Panc1 (cell line): ENCODE results near the gene TJP3. TPM values are rescaled to one million over a fixed set of nuclear protein-coding genes. Genes with fewer than 3 reads are reported as not detected.

Source experiments
- ATAC-seq: fragments of 200-7000 bp; cut with Tn5 transposase; 2 replicates; pipeline ENCODE4 v1.9.1; 2020; ENCODE audit warnings: mild to moderate bottlenecking, moderate library complexity
- BruUV-seq: library from RNA; stranded (reverse); fragments of 400-500 nt; replicated peaks from 2 replicates; lab custom pipeline; 2021; lab: Mats Ljungman, UMichigan
- CTCF ChIA-PET: fragments of 300-600 bp; sonication (Branson Sonifier 250); formaldehyde crosslinking; loops from one replicate; lab custom pipeline; 2022; ENCODE audit warnings: antibody characterized with exemption; lab: Charles Lee
- POLR2A ChIA-PET: fragments of 300-600 bp; sonication (Branson Sonifier 250); formaldehyde crosslinking; loops from one replicate; lab custom pipeline; 2022; ENCODE audit warnings: antibody characterized with exemption; lab: Charles Lee
- DNase-seq: peaks from one replicate; pipeline ENCODE4 v3.0.0-alpha.2; 2010; ENCODE audit warnings: low read depth, low spot score
- H3K27ac ChIP-seq: 2 replicates; pipeline ENCODE4 v1.5.1; 2011; ENCODE audit warnings: mild to moderate bottlenecking, low read length, inconsistent platforms
- H3K27me3 ChIP-seq: fragments of 200-500 bp; sonication (Bioruptor generic); 2 replicates; pipeline ENCODE4 v1.6.0; 2014; ENCODE audit warnings: low read length, inconsistent platforms; ENCODE audit not compliant: control insufficient read depth, insufficient read depth
- H3K36me3 ChIP-seq: fragments of 200-500 bp; sonication (Bioruptor generic); 2 replicates; pipeline ENCODE4 v1.5.1; 2014; ENCODE audit warnings: inconsistent platforms, mild to moderate bottlenecking, low read length, moderate library complexity; ENCODE audit not compliant: control insufficient read depth, insufficient read depth
- H3K4me1 ChIP-seq: 2 replicates; pipeline ENCODE4 v1.5.1; 2011; ENCODE audit warnings: inconsistent platforms, mild to moderate bottlenecking, low read length, moderate library complexity; ENCODE audit not compliant: control insufficient read depth, insufficient read depth
- H3K4me3 ChIP-seq, 2 experiments: 2 replicates each; pipeline ENCODE4 v1.5.1; 2011 to 2012; ENCODE audit warnings: low read depth in 2 of 2, low read length in 2 of 2, mild to moderate bottlenecking in 2 of 2, inconsistent platforms in 1 of 2, moderate library complexity in 1 of 2
- H3K9me3 ChIP-seq: fragments of 200-500 bp; sonication (Bioruptor generic); 2 replicates; pipeline ENCODE4 v1.5.1; 2014; ENCODE audit warnings: low read depth, mild to moderate bottlenecking, inconsistent platforms, low read length, moderate library complexity; ENCODE audit not compliant: control insufficient read depth, insufficient read depth
- POLR2AphosphoS5 ChIP-seq: IDR thresholded peaks from 2 replicates; pipeline ENCODE4 v1.6.1; 2012; ENCODE audit warnings: mild to moderate bottlenecking, low read depth, low read length, moderate library complexity
- SIN3A ChIP-seq: IDR thresholded peaks from 2 replicates; pipeline ENCODE4 v1.6.1; 2012; ENCODE audit warnings: low read depth, mild to moderate bottlenecking, low read length, moderate library complexity, borderline replicate concordance; ENCODE audit not compliant: insufficient read depth
- TCF7L2 ChIP-seq: IDR thresholded peaks from 2 replicates; pipeline ENCODE4 v1.6.1; 2011; ENCODE audit warnings: mild to moderate bottlenecking, low read depth, low read length, inconsistent platforms
- in situ Hi-C: cut with HindIII; loops from 2 replicates; pipeline ENCODE4 v1.10.0; 2016; ENCODE audit warnings: low sequenced_read_pairs, low pct_unique_long_range_greater_than_20kb
- intact Hi-C: fragments of 100-400 bp; cut with micrococcal nuclease; formaldehyde crosslinking; loops from one replicate; pipeline ENCODE4 v1.10.0; 2022; ENCODE audit not compliant: unreplicated experiment
- total RNA-seq: library from RNA; stranded (reverse); gene quantifications from one replicate; pipeline ENCODE4 v1.2.1, GENCODE V29; 2021; ENCODE audit not compliant: unreplicated experiment
- TF ChIP-seq, protein P1 (sequence below), 2 experiments: IDR thresholded peaks; 2 replicates each; pipeline ENCODE4 v1.6.1; 2011 to 2012; ENCODE audit warnings: low read depth in 2 of 2, control low read depth in 1 of 2, low read length in 1 of 2, mild to moderate bottlenecking in 1 of 2, moderate library complexity in 1 of 2; ENCODE audit not compliant: insufficient read depth in 1 of 2
- TF ChIP-seq, protein P2 (sequence below): fragments of 450-650 bp; IDR thresholded peaks from 2 replicates; pipeline ENCODE4 v1.5.1; 2017; ENCODE audit warnings: mild to moderate bottlenecking

TJP3 gene
- total RNA-seq, 1 experiment from 2014 or later = 2.7 TPM

DNA sequence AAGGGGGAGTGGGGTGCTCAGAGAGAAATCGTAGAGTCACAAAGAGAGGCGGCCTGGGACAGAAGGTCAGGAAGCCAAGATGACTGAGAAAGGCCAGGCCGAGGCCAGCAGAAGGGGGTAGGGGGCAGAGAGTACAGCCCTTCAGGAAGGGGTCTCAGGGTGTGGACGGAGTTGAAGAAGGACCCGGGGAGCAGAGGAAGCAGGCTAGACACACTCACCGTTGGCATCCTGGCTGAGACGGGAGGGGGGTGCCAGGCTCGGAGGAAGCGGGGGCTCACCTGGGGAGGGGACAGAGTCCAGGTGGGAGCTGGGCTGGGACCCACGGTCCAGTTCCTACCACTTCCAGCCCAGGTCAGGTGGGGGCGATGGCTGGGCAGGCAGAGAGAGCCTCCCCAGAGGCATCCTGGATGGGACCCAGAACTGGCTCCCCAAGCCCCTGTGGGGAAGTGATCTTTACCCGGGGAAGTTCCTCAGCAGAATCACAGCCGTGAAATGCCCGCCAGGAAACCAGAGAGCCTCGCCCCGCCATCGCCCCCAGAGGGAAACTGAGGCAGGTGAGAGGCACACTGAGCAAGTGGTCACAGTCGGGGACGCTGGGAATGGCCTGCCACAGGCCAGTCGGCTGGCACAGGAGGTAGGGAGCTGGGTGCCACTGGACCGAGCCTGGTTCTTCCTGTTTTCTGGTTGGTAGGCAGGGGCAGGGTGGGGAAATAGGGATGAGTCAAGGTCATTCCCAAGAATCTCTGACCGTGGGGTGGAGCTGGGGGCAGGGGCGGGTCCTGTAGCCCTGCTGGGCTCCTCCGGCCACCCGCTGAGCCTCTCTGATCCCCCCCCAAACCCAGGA, 76.6 kb downstream of the TJP3 start:
- in situ Hi-C loops (no loop called here), intact Hi-C loops (no loop called here)
- BruUV-seq = no TSS peak
- Histone ChIP-seq H3K9me3 (no peaks in the 10 kb centered on the region; the same call in 1 of the 2 replicates), H3K27me3 (no peaks in the 10 kb centered on the region), H3K36me3 (no peaks in the 10 kb centered on the region), H3K4me3 (no peak overlapping the region), H3K4me1 (no peaks in the 10 kb centered on the region; the same call in 1 of the 2 replicates), H3K27ac (no peak overlapping the region)
- peak; percentile 73 for ATAC-seq
- ChIA-PET POLR2A (no interaction called here), CTCF (interaction anchor here (0.6 kb wide), 1 partner anchor 100 kb away, joined by 3 read pairs; no protein-coding TSS in a partner anchor)
- no peak for DNase-seq
- TF ChIP-seq, protein P1, sequence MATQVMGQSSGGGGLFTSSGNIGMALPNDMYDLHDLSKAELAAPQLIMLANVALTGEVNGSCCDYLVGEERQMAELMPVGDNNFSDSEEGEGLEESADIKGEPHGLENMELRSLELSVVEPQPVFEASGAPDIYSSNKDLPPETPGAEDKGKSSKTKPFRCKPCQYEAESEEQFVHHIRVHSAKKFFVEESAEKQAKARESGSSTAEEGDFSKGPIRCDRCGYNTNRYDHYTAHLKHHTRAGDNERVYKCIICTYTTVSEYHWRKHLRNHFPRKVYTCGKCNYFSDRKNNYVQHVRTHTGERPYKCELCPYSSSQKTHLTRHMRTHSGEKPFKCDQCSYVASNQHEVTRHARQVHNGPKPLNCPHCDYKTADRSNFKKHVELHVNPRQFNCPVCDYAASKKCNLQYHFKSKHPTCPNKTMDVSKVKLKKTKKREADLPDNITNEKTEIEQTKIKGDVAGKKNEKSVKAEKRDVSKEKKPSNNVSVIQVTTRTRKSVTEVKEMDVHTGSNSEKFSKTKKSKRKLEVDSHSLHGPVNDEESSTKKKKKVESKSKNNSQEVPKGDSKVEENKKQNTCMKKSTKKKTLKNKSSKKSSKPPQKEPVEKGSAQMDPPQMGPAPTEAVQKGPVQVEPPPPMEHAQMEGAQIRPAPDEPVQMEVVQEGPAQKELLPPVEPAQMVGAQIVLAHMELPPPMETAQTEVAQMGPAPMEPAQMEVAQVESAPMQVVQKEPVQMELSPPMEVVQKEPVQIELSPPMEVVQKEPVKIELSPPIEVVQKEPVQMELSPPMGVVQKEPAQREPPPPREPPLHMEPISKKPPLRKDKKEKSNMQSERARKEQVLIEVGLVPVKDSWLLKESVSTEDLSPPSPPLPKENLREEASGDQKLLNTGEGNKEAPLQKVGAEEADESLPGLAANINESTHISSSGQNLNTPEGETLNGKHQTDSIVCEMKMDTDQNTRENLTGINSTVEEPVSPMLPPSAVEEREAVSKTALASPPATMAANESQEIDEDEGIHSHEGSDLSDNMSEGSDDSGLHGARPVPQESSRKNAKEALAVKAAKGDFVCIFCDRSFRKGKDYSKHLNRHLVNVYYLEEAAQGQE (IDR thresholded peaks at IDR 0.05; ENCODE audit: insufficient read depth in 1 of 2, low read depth in 2 of 2, low read length in 1 of 2) = no peak
- TF ChIP-seq POLR2AphosphoS5 (no peak), SIN3A (no peak), TCF7L2 (no peak)
- TF ChIP-seq, protein P2, sequence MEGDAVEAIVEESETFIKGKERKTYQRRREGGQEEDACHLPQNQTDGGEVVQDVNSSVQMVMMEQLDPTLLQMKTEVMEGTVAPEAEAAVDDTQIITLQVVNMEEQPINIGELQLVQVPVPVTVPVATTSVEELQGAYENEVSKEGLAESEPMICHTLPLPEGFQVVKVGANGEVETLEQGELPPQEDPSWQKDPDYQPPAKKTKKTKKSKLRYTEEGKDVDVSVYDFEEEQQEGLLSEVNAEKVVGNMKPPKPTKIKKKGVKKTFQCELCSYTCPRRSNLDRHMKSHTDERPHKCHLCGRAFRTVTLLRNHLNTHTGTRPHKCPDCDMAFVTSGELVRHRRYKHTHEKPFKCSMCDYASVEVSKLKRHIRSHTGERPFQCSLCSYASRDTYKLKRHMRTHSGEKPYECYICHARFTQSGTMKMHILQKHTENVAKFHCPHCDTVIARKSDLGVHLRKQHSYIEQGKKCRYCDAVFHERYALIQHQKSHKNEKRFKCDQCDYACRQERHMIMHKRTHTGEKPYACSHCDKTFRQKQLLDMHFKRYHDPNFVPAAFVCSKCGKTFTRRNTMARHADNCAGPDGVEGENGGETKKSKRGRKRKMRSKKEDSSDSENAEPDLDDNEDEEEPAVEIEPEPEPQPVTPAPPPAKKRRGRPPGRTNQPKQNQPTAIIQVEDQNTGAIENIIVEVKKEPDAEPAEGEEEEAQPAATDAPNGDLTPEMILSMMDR = no peak

DNA sequence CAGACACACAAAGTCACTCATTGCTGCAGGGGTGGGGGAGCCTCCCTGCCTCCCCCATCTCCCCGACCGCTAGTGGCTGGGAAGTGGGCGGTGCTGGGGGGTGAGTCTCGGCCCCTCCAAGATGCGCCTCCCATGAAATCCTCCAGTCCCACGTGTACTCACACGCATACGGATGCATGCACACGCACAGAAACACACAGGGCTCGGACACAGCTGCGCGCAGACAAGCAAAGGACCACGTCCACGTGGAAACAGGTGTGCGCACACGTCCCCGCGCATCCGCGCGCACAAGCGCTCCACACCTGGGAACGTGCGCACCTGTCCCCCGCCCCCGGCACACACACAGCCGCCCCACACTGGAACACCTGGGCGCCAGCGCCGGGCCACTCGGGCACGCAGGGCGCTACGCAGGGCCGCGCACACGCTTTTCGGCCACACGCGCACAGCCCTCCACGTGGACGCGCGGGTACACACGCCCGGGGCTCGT, 77.3 kb downstream of the TJP3 start:
- TF ChIP-seq, protein P1 (IDR thresholded peaks at IDR 0.05; ENCODE audit: insufficient read depth in 1 of 2, low read depth in 2 of 2, low read length in 1 of 2) = no peak
- TF ChIP-seq POLR2AphosphoS5 = no peak
- no peak for TF ChIP-seq TCF7L2
- TF ChIP-seq, protein P2 = no peak
- TF ChIP-seq SIN3A = no peak
- no peak for DNase-seq
- H3K4me1 ChIP-seq = no peaks in the 10 kb centered on the region; the same call in 1 of the 2 replicates
- CTCF ChIA-PET = no interaction called here
- no peak overlapping the region for H3K4me3 ChIP-seq
- intact Hi-C loops = no loop called here
- H3K9me3 ChIP-seq = no peaks in the 10 kb centered on the region; the same call in 1 of the 2 replicates
- H3K27ac ChIP-seq = no peak overlapping the region
- no TSS peak for BruUV-seq
- ATAC-seq = peak; percentile 22; the same call in 1 of the 2 replicates
- in situ Hi-C loops = no loop called here
- H3K27me3 ChIP-seq = no peaks in the 10 kb centered on the region
- H3K36me3 ChIP-seq = no peaks in the 10 kb centered on the region
- POLR2A ChIA-PET = no interaction called here
